ENCODE data around the gene PROSER3. TPM values are rescaled to one million over a fixed set of nuclear protein-coding genes. Genes with fewer than 3 reads are reported as not detected.

The PROSER3 gene
- total and polyA plus RNA-seq, 4 donors, result 10.0 to 32.2 (median 12.1) TPM

DNA sequence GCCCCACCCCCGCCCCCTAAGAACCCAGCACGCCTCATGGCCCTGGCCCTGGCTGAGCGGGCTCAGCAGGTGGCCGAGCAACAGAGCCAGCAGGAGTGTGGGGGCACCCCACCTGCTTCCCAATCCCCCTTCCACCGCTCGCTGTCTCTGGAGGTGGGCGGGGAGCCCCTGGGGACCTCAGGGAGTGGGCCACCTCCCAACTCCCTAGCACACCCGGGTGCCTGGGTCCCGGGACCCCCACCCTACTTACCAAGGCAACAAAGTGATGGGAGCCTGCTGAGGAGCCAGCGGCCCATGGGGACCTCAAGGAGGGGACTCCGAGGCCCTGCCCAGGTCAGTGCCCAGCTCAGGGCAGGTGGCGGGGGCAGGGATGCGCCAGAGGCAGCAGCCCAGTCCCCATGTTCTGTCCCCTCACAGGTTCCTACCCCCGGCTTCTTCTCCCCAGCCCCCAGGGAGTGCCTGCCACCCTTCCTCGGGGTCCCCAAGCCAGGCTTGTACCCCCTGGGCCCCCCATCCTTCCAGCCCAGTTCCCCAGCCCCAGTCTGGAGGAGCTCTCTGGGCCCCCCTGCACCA, 29.3 kb downstream of the PROSER3 start:
- Histone ChIP-seq H3K27me3 (ENCODE audit: control insufficient read depth in 3 of 3, insufficient read depth in 3 of 3, low read length in 2 of 3) (no peaks in the 10 kb centered on the region), H3K9me3 (ENCODE audit: control insufficient read depth in 4 of 4, insufficient read depth in 3 of 4, low read length in 3 of 4) (no peaks in the 10 kb centered on the region), H3K4me1 (ENCODE audit: control insufficient read depth in 5 of 5, insufficient read depth in 5 of 5, low read length in 5 of 5) (no peaks in the 10 kb centered on the region), H3K9ac (ENCODE audit: insufficient read depth in 1 of 2, low read length in 2 of 2) (no peak overlapping the region), H3K27ac (ENCODE audit: low read depth in 1 of 2, low read length in 1 of 2) (no peak overlapping the region), H3K36me3 (ENCODE audit: control insufficient read depth in 4 of 4, insufficient read depth in 4 of 4, low read length in 4 of 4) (peaks cover 0 to 21% (median 12%) of the 10 kb centered on the region in 4 donors), H3K4me3 (no peak overlapping the region)
- DNase-seq, result no peak
- 93 to 95% methylated on average over 13 to 15 of the region's 15 CpGs for WGBS, 2 donors
- no peak for ATAC-seq (ENCODE audit: insufficient read depth, low FRiP score)
- TF ChIP-seq, protein P1, sequence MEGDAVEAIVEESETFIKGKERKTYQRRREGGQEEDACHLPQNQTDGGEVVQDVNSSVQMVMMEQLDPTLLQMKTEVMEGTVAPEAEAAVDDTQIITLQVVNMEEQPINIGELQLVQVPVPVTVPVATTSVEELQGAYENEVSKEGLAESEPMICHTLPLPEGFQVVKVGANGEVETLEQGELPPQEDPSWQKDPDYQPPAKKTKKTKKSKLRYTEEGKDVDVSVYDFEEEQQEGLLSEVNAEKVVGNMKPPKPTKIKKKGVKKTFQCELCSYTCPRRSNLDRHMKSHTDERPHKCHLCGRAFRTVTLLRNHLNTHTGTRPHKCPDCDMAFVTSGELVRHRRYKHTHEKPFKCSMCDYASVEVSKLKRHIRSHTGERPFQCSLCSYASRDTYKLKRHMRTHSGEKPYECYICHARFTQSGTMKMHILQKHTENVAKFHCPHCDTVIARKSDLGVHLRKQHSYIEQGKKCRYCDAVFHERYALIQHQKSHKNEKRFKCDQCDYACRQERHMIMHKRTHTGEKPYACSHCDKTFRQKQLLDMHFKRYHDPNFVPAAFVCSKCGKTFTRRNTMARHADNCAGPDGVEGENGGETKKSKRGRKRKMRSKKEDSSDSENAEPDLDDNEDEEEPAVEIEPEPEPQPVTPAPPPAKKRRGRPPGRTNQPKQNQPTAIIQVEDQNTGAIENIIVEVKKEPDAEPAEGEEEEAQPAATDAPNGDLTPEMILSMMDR (IDR thresholded peaks at IDR 0.05; ENCODE audit: control extremely low read depth, extremely low read depth), result no peak

DNA sequence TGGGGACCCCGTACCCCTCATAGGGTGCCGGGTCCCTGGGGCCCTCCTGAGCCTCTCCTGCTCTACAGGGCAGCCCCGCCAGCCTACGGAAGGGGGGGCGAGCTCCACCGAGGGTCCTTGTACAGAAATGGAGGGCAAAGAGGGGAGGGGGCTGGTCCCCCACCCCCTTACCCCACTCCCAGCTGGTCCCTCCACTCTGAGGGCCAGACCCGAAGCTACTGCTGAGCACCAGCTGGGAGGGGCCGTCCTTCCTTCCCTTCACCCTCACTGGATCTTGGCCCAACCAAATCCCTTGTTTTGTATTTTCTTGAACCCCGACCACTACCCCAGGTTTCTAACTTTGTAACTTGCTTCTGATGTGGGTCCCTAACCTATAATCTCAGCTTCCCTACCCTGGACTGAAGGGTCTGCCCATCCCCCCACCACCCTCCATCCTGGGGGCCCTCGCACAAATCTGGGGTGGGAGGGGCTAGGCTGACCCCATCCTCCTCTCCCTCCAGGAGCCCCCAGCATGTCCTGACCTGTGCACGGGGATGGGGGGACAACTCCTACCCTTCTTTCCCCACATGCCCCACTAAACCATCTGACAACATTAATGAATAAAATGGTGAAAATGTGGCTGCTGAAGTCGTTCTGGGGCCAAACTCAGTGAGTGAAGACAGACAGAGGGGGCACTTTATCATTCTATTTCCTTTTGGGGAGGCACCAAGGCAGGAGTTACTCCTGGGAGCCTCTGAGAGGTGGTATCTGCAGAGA, 30.4 kb downstream of the PROSER3 start:
- TF ChIP-seq, protein P1 (IDR thresholded peaks at IDR 0.05; ENCODE audit: control extremely low read depth, extremely low read depth), result no peak
- H3K9ac ChIP-seq (ENCODE audit: insufficient read depth in 1 of 2, low read length in 2 of 2), result no peak overlapping the region
- H3K27ac ChIP-seq (ENCODE audit: low read depth in 1 of 2, low read length in 1 of 2), result no peak overlapping the region
- no peak overlapping the region for H3K4me3 ChIP-seq
- H3K4me1 ChIP-seq (ENCODE audit: control insufficient read depth in 5 of 5, insufficient read depth in 5 of 5, low read length in 5 of 5), result no peaks in the 10 kb centered on the region
- 84 to 90% methylated on average over 12 of the region's 12 CpGs for WGBS, 2 donors
- H3K9me3 ChIP-seq (ENCODE audit: control insufficient read depth in 4 of 4, insufficient read depth in 3 of 4, low read length in 3 of 4), result no peaks in the 10 kb centered on the region
- no peak for DNase-seq
- H3K36me3 ChIP-seq (ENCODE audit: control insufficient read depth in 4 of 4, insufficient read depth in 4 of 4, low read length in 4 of 4), result peaks cover 0 to 12% (median 5%) of the 10 kb centered on the region in 4 donors
- ATAC-seq (ENCODE audit: insufficient read depth, low FRiP score), result no peak
- no peaks in the 10 kb centered on the region for H3K27me3 ChIP-seq (ENCODE audit: control insufficient read depth in 3 of 3, insufficient read depth in 3 of 3, low read length in 2 of 3)

GRCh38 chr19:35789195-35789977, 31.4 kb downstream of the PROSER3 start:
- ATAC-seq (ENCODE audit: insufficient read depth, low FRiP score) (no peak), DNase-seq (no peak)
- Histone ChIP-seq H3K9me3 (ENCODE audit: control insufficient read depth in 4 of 4, insufficient read depth in 3 of 4, low read length in 3 of 4) (no peaks in the 10 kb centered on the region), H3K4me3 (no peak overlapping the region), H3K27ac (ENCODE audit: low read depth in 1 of 2, low read length in 1 of 2) (no peak overlapping the region), H3K4me1 (ENCODE audit: control insufficient read depth in 5 of 5, insufficient read depth in 5 of 5, low read length in 5 of 5) (no peaks in the 10 kb centered on the region), H3K9ac (ENCODE audit: insufficient read depth in 1 of 2, low read length in 2 of 2) (no peak overlapping the region), H3K27me3 (ENCODE audit: control insufficient read depth in 3 of 3, insufficient read depth in 3 of 3, low read length in 2 of 3) (no peaks in the 10 kb centered on the region), H3K36me3 (ENCODE audit: control insufficient read depth in 4 of 4, insufficient read depth in 4 of 4, low read length in 4 of 4) (peaks cover 0 to 9% (median 3%) of the 10 kb centered on the region in 4 donors)
- TF ChIP-seq, protein P1 (IDR thresholded peaks at IDR 0.05; ENCODE audit: control extremely low read depth, extremely low read depth), result no peak
- 87 to 92% methylated on average over 9 to 11 of the region's 11 CpGs for WGBS, 2 donors
